SK-MEL-5 (cell line): ENCODE measurements around the gene WASF1. TPM values are rescaled to one million over a fixed set of nuclear protein-coding genes. Genes with fewer than 3 reads are reported as not detected.
"Not testable (repeated sequence)": the region's sequence is repeated elsewhere in the genome, so short reads cannot be mapped to it uniquely, and the experiment has no call there.

Source experiments
- DNase-seq: peaks from one replicate; pipeline ENCODE4 v3.0.0-alpha.2; 2016; ENCODE audit warnings: low read depth, low spot score
- in situ Hi-C: cut with HindIII; loops from 2 replicates; pipeline ENCODE4 v1.10.0; 2016; ENCODE audit warnings: low sequenced_read_pairs, high pct_unique_total_duplicates, low pct_unique_long_range_greater_than_20kb
- total RNA-seq: library from RNA; depleted of rRNA; stranded (reverse); fragments of >200 nt; shearing (Covaris generic); gene quantifications from 2 replicates; pipeline ENCODE4 v1.2.3, GENCODE V29; 2014

The WASF1 gene
- total RNA-seq, 1 experiment from 2014 or later: 3.7 TPM

- no peak for DNase-seq
- in situ Hi-C loops: no loop called here
Observed at GRCh38 chr6:110105296-110105695, 74.2 kb downstream of the WASF1 start.

- in situ Hi-C loops: no loop called here
- DNase-seq: no peak
Observed at GRCh38 chr6:110103260-110103659, 76.2 kb downstream of the WASF1 start.

GRCh38 chr6:110102411-110102810, 77.1 kb downstream of the WASF1 start:
- no peak for DNase-seq
- in situ Hi-C loops: no loop called here

DNA sequence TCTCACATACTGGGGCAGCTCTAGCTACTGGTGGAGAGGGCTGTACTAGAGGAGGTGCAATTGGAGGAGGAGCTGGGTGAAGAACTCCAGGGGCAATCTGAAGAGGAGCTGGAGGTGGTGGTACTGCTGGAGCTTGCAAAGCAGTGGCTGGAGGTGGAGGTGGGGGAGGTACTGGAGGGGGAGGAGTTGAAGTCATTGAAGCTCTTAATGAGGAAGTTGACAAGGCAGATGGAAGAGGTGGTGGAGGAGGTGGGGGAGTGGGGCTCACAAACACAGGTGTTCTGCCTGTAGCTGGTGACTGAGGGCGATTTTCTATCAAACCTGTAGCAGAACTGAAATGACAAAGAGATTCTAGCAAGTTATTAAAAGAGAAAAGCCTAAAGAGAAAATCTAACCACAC, 77.6 kb downstream of the WASF1 start:
- in situ Hi-C loops: no loop called here
- DNase-seq: no peak

DNA sequence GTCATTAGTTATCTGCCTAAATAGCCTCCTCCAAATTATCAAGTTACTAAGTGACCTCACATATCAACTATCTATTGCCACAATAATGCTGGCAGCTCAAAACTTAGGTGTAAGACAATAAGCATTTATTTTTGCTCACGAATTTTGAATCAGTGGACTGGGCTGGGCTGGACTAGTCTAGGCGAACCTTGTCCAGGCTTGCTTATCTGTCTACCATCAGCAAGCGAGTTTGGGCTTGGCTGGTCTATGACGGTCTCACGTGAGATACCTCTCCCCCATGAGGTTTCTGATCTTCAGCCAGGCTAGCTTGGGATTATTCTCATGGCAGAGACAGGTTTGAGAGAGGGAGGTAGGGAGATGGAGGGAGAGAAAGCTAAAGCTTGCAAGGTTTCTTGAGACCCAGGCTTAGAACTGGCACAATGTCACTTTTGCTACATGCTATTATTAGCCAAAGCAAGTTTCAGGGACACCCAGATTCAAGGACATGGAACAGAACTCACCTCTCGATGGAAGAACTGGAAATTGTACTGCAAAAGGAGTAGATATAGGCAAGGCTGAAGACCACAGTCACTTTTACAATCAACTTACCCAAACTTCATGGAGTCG, 80.9 kb downstream of the WASF1 start:
- no peak for DNase-seq

GRCh38 chr6:110097443-110097842, 82.0 kb downstream of the WASF1 start:
- in situ Hi-C loops: no loop called here
- DNase-seq: no peak

More for the DNA sequence above, 80.9 kb downstream of the WASF1 start:
- in situ Hi-C loops: no loop called here

- DNase-seq: no peak
- in situ Hi-C loops: no loop called here
Observed at GRCh38 chr6:110095935-110096334, 83.5 kb downstream of the WASF1 start.

GRCh38 chr6:110095101-110095500, 84.4 kb downstream of the WASF1 start:
- in situ Hi-C loops: no loop called here
- no peak for DNase-seq

- DNase-seq: no peak
- in situ Hi-C loops: no loop called here
Observed at GRCh38 chr6:110093981-110094380, 85.5 kb downstream of the WASF1 start.

GRCh38 chr6:110090876-110091275, 88.6 kb downstream of the WASF1 start:
- no peak for DNase-seq
- in situ Hi-C loops: no loop called here

- no peak for DNase-seq
- in situ Hi-C loops: no loop called here
Observed at GRCh38 chr6:110089323-110089722, 90.1 kb downstream of the WASF1 start.

- in situ Hi-C loops: no loop called here
- no peak for DNase-seq
Observed at GRCh38 chr6:110085285-110085684, 94.2 kb downstream of the WASF1 start.

- in situ Hi-C loops: no loop called here
- DNase-seq: no peak
Observed at GRCh38 chr6:110083875-110084585, 95.4 kb downstream of the WASF1 start.

DNA sequence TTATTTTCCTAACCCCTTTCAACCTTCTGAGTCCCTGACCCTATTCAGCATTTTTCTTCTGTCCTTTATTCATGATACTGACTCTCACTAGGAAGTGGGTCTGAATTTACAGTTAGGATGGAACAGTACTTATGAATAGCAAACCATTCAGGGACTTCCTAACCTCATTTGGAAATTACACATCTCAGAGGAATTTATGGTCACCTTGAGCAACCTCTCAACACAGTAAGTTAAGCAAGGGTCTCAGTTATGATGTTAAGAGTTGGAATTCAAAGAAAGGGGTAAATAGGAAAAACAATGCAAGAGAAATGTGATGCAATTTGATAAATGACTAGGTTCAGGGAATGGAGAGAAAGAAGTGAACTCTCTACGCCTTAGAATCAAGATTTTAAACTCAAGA, 104.1 kb downstream of the WASF1 start:
- DNase-seq: no peak
- in situ Hi-C loops: no loop called here

GRCh38 chr6:110073474-110073873, 106.0 kb downstream of the WASF1 start:
- in situ Hi-C loops: not testable (repeated sequence)

GRCh38 chr6:110068592-110068967, 110.9 kb downstream of the WASF1 start:
- in situ Hi-C loops: no loop called here
- no peak for DNase-seq

More at GRCh38 chr6:110073474-110073873, 106.0 kb downstream of the WASF1 start:
- not testable (repeated sequence) for DNase-seq

DNA sequence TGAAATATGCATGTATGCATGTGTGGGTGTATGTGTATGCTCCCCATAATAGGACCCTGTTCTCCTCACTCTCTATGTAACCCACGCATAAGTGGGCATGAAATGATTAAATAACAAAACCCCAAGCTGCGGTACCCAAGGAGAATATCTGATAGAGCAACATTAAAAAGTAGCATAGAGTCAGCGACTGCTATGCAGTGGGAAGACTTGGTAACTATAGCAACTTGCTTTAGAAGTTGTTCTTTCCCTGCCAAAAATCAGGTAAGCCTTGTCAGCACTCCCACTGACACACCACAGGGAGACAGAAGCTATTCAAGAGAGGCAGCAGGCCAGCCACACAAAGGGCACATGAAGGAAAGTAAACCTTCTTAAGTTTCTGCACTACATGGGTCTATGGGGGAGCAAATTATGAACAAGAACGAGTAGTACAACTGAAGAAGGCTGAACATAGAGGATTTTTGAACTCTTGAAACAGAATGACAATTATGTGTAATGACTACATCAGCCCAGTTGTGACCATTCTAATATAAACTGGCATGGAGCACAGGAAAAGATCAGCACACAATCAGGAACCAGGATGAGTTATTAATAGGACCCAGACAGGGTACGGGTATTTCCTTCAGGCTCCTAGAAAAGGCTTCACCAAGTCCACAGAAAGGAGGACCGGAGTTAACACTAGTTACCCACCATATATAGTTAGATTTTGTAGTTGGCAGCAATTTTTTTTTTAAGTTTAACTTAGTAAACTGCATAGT, 111.5 kb downstream of the WASF1 start:
- in situ Hi-C loops: no loop called here
- DNase-seq: no peak

DNA sequence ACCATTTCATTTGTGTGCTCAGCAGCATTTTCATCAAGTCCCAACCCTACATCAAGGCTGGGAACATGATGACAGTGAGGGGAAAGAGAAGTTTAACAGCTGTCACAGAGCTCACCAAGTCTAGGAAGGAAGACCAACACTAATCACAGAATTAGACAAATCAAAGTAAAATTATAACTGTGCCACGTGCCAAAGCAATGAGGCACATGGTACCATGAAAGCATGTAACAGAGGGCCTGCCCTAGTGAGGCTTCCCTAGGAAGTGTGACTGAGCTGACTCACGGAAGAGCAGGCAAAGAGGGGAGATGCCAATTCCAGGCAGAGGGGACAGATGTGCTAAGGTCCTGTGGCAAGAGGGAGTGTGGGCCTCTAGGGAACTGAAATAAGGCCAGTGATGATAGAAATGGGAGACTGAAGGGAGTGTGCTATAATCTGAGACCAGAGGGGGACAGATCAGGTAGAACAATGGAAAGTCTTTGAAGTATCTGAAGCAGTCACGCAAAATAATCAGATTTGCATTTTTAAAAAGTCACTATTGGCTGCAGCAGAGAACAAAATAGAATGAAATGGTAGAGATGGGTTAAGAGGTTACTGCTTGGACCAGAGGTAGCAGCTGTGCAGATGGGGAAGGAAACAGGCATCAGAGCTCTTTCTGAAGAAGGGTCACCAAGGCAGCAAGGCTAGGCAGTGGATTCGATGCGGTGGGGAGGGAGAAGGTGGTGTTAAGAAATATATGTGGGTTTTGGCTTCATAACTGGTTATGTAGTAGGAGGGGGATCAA, 114.5 kb downstream of the WASF1 start:
- in situ Hi-C loops: no loop called here
- no peak for DNase-seq
